ENCODE results near the gene PCSK6.

DNA sequence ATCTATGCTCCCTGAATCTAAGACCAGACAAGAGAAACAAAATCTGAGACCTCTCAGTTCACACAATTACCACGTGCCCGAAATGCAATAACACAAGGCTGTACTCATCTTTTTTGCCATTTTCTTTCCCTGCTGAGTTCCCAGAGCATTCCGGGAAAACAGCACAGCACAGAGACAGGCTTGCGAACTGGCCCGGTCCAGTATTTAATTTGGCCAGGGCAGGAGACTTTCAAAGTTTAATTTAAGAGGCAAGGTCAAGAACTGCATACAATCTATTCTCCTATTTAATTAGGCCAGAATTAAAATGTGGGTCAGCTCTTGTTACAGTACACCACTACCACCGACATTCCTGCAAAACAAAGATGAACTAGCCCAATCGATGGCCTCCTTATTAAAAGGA is 107.0 kb downstream of the PCSK6 start:
- TF ChIP-seq, protein P1, sequence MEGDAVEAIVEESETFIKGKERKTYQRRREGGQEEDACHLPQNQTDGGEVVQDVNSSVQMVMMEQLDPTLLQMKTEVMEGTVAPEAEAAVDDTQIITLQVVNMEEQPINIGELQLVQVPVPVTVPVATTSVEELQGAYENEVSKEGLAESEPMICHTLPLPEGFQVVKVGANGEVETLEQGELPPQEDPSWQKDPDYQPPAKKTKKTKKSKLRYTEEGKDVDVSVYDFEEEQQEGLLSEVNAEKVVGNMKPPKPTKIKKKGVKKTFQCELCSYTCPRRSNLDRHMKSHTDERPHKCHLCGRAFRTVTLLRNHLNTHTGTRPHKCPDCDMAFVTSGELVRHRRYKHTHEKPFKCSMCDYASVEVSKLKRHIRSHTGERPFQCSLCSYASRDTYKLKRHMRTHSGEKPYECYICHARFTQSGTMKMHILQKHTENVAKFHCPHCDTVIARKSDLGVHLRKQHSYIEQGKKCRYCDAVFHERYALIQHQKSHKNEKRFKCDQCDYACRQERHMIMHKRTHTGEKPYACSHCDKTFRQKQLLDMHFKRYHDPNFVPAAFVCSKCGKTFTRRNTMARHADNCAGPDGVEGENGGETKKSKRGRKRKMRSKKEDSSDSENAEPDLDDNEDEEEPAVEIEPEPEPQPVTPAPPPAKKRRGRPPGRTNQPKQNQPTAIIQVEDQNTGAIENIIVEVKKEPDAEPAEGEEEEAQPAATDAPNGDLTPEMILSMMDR (IDR thresholded peaks at IDR 0.05; ENCODE audit: insufficient read depth, low read depth, low read length): no peak
- TF ChIP-seq EZH2 (IDR thresholded peaks at IDR 0.05; ENCODE audit: insufficient read depth, low read length): no peak
